Measurements from ENCODE around the gene RNF212. TPM values are rescaled to one million over a fixed set of nuclear protein-coding genes. Genes with fewer than 3 reads are reported as not detected.

The RNF212 gene
- total and polyA plus RNA-seq, 2 donors (not counting 3 experiments of a cell fraction or from before 2014, with no cell fraction given), result 2.3 to 2.8 TPM

DNA sequence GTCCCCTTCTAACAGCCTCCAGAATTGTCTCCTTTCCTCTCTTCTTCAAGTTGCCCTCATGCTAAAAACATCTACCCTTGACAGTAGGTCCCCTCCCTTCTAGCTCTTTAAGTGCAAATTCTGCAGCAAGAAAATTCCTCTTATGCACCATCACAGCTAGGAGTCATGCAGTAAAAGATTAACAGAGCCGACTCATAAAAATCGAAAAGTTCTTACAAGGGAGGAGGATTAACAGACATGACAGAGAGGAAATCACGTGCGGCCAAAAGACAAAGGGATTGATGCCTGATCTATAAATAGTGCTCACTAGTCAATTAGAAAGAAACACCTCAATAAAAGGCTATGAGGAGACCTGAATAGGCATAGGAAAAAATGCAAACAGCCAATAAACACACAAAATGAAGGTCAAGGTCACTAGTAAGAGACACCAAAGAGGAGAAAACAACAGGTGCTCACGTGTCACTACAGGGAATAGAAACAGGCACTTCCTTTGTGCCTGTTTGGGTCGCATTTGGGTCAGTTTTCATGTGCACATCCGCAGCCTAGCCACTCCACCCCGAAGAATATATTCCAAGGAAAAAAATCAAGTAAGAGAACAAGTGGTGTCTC is 3.4 kb downstream of the RNF212 start:
- no peak overlapping the region for H3K9ac ChIP-seq (replicated peaks; ENCODE audit: extremely low read depth, insufficient read depth, low read length)
- H2AFZ ChIP-seq (ENCODE audit: low read depth, low read length), result no peak overlapping the region
- H3K4me3 ChIP-seq (replicated peaks in 1 of 3; ENCODE audit: insufficient read depth in 1 of 3, low read depth in 1 of 3, low read length in 3 of 3), result no peak overlapping the region
- CTCF ChIA-PET, result no interaction called here
- no peaks in the 10 kb centered on the region for H4K20me1 ChIP-seq (replicated peaks; ENCODE audit: control insufficient read depth, extremely low read depth, insufficient read depth, low read length)
- DNase-seq (ENCODE audit: low read depth, low spot score) (no peak), FAIRE-seq (no peak)
- H3K27me3 ChIP-seq (ENCODE audit: control insufficient read depth in 2 of 2, insufficient read depth in 2 of 2, low read length in 2 of 2), result peaks cover 0 to 3% of the 10 kb centered on the region in 2 experiments
- POLR2A ChIA-PET, result no interaction called here
- H3K36me3 ChIP-seq (ENCODE audit: control insufficient read depth in 2 of 2, extremely low read depth in 1 of 2, insufficient read depth in 2 of 2, low read length in 2 of 2), result no peaks in the 10 kb centered on the region
- no peaks in the 10 kb centered on the region for H3K9me3 ChIP-seq (replicated peaks; ENCODE audit: control insufficient read depth, insufficient read depth, low read length)
- no peak overlapping the region for H3K4me2 ChIP-seq (ENCODE audit: insufficient read depth, low read length)
- intact Hi-C loops (cut with micrococcal nuclease), result no loop called here
- H3K27ac ChIP-seq (ENCODE audit: insufficient read depth, low read depth, low read length), result no peak overlapping the region
- BruUV-seq (replicated peaks), result no TSS peak
- no peaks in the 10 kb centered on the region for H3K79me2 ChIP-seq (ENCODE audit: control insufficient read depth, insufficient read depth, low read length)
- TF ChIP-seq MAX (IDR thresholded peaks at IDR 0.05; ENCODE audit: insufficient read depth, insufficient read length), result no peak
- TF ChIP-seq JUN (IDR thresholded peaks at IDR 0.05; ENCODE audit: borderline replicate concordance, insufficient read depth, insufficient read length, low read depth), result no peak
- no peak for TF ChIP-seq FOS (IDR thresholded peaks at IDR 0.05; ENCODE audit: borderline replicate concordance, insufficient read depth, low read length)
- no peak for TF ChIP-seq GATA2 (IDR thresholded peaks at IDR 0.05; ENCODE audit: insufficient read depth, insufficient read length, low read depth, low read length)
- TF ChIP-seq MYC (IDR thresholded peaks at IDR 0.05; ENCODE audit: low read depth, low read length), result no peak
- TF ChIP-seq POLR2AphosphoS5 (IDR thresholded peaks at IDR 0.05; ENCODE audit: insufficient read depth, low read depth, low read length), result no peak
- TF ChIP-seq CTCF (IDR thresholded peaks at IDR 0.05; ENCODE audit: extremely low read depth in 1 of 2, insufficient read depth in 1 of 2, low read depth in 1 of 2, low read length in 2 of 2), result no peak
- TF ChIP-seq POLR2A (IDR thresholded peaks at IDR 0.05; ENCODE audit: low read depth, low read length), result no peak
- TF ChIP-seq EZH2 (IDR thresholded peaks at IDR 0.05; ENCODE audit: borderline replicate concordance, low read depth, low read length, severe bottlenecking), result no peak
- dilution Hi-C loops (cut with MboI; ENCODE audit: extremely low pct_ligation_motif_present, low sequenced_read_pairs), result no loop called here
- H3K9me1 ChIP-seq (replicated peaks; ENCODE audit: control insufficient read depth, extremely low read depth, insufficient read depth, low read length), result no peaks in the 10 kb centered on the region
- H3K4me1 ChIP-seq (ENCODE audit: control insufficient read depth, extremely low read depth, insufficient read depth, low read length), result no peaks in the 10 kb centered on the region
